Coronary artery (tissue), 2 donors: ENCODE results near the gene SIKE1.

Source experiments
- DNase-seq: peaks from one replicate; pipeline ENCODE4 v3.0.0-alpha.2; 2017; ENCODE audit warnings: low spot score
- H3K27ac ChIP-seq, 2 donors: fragments of 200-600 bp; sonication (generic); one replicate each; pipeline ENCODE4 v1.5.1; 2016 to 2019
- H3K4me3 ChIP-seq: fragments of 200-600 bp; sonication (generic); 2 replicates; pipeline ENCODE4 v1.5.1; 2016; ENCODE audit warnings: mild to moderate bottlenecking, moderate library complexity
- CTCF ChIP-seq: fragments of 200-600 bp; sonication (generic); IDR thresholded peaks from one replicate; pipeline ENCODE4 v1.5.1; 2019; ENCODE audit warnings: antibody characterized with exemption

The SIKE1 gene

GRCh38 chr1:114720492-114720891 is 60.0 kb downstream of the SIKE1 start:
- no peak for DNase-seq
- Histone ChIP-seq H3K27ac (no peak overlapping the region), H3K4me3 (no peak overlapping the region)
- TF ChIP-seq CTCF = no peak
